HepG2 (cell line): ENCODE data around the gene GDPD5. TPM values are rescaled to one million over a fixed set of nuclear protein-coding genes. Genes with fewer than 3 reads are reported as not detected.

ENCODE experiments used
- BRD4 ChIP-seq: sonication (generic); formaldehyde crosslinking; IDR thresholded peaks from 2 replicates; pipeline ENCODE4 v1.4.0; 2020; ENCODE audit warnings: missing genetic modification reagents
- FIP1L1 ChIP-seq: fragments of 200-400 bp; formaldehyde crosslinking; IDR thresholded peaks from 2 replicates; pipeline ENCODE4 v1.6.1; 2018; ENCODE audit warnings: low read depth, mild to moderate bottlenecking, low read length, moderate library complexity, borderline replicate concordance; ENCODE audit not compliant: insufficient read depth
- GABPB1 ChIP-seq: IDR thresholded peaks from 2 replicates; pipeline ENCODE4 v1.6.1; 2016; ENCODE audit warnings: mild to moderate bottlenecking, missing genetic modification reagents, moderate library complexity, missing compliant biosample characterization
- MIER2 ChIP-seq: IDR thresholded peaks from 2 replicates; pipeline ENCODE4 v1.6.1; 2016; ENCODE audit warnings: missing biosample characterization, missing genetic modification reagents
- NFRKB ChIP-seq: fragments of 450-650 bp; IDR thresholded peaks from 2 replicates; pipeline ENCODE4 v1.6.1; 2017
- POGK ChIP-seq: sonication (generic); formaldehyde crosslinking; conservative IDR thresholded peaks from 2 replicates; pipeline ENCODE4 v1.8.0; 2022; ENCODE audit warnings: mild to moderate bottlenecking, moderate library complexity, missing genetic modification reagents
- PREB ChIP-seq: sonication (generic); formaldehyde crosslinking; IDR thresholded peaks from 2 replicates; pipeline ENCODE4 v1.4.0; 2020; ENCODE audit warnings: missing genetic modification reagents
- RNF2 ChIP-seq: fragments of 450-650 bp; conservative IDR thresholded peaks from 2 replicates; pipeline ENCODE4 v1.6.1; 2016; ENCODE audit warnings: low read depth
- SALL1 ChIP-seq: sonication (generic); formaldehyde crosslinking; IDR thresholded peaks from 2 replicates; pipeline ENCODE4 v1.8.0; 2022; ENCODE audit warnings: mild to moderate bottlenecking, missing genetic modification reagents
- SRSF1 ChIP-seq: fragments of 200-400 bp; formaldehyde crosslinking; optimal IDR thresholded peaks from 2 replicates; pipeline ENCODE3; 2017; ENCODE audit warnings: mild to moderate bottlenecking, low read depth, low read length, moderate library complexity
- THAP11 ChIP-seq: IDR thresholded peaks from 2 replicates; pipeline ENCODE4 v1.6.1; 2016; ENCODE audit warnings: missing biosample characterization, missing genetic modification reagents
- TMF1 ChIP-seq: sonication (generic); formaldehyde crosslinking; IDR thresholded peaks from 2 replicates; pipeline ENCODE4 v1.8.1; 2022; ENCODE audit warnings: low read depth, missing genetic modification reagents
- ZNF275 ChIP-seq: sonication (generic); formaldehyde crosslinking; IDR thresholded peaks from 2 replicates; pipeline ENCODE4 v1.8.0; 2022; ENCODE audit warnings: missing genetic modification reagents, mild to moderate bottlenecking, inconsistent platforms, borderline replicate concordance
- ZNF292 ChIP-seq: sonication (generic); formaldehyde crosslinking; IDR thresholded peaks from 2 replicates; pipeline ENCODE4 v1.8.1; 2022; ENCODE audit warnings: mild to moderate bottlenecking, low read depth, missing genetic modification reagents, borderline replicate concordance
- ZNF331 ChIP-seq: sonication (generic); formaldehyde crosslinking; IDR thresholded peaks from 2 replicates; pipeline ENCODE4 v1.4.0; 2020; ENCODE audit warnings: missing genetic modification reagents
- ZNF562 ChIP-seq: sonication (generic); formaldehyde crosslinking; IDR thresholded peaks from 2 replicates; pipeline ENCODE4 v1.8.0; 2022; ENCODE audit warnings: missing genetic modification reagents, borderline replicate concordance
- ZNF724P ChIP-seq: sonication (generic); formaldehyde crosslinking; IDR thresholded peaks from 2 replicates; pipeline ENCODE4 v1.8.0; 2022; ENCODE audit warnings: missing genetic modification reagents, borderline replicate concordance
- ZNF781 ChIP-seq: sonication (generic); formaldehyde crosslinking; IDR thresholded peaks from 2 replicates; pipeline ENCODE4 v1.5.1; 2020; ENCODE audit warnings: borderline replicate concordance, mild to moderate bottlenecking, missing genetic modification reagents; ENCODE audit errors: not compliant biosample characterization
- ZSCAN5A ChIP-seq: sonication (generic); formaldehyde crosslinking; IDR thresholded peaks from 2 replicates; pipeline ENCODE4 v1.8.0; 2022; ENCODE audit warnings: mild to moderate bottlenecking, missing genetic modification reagents, borderline replicate concordance
- polyA plus RNA-seq, 8 experiments: library from polyadenylated mRNA; depleted of rRNA in 3 of 8; stranded (reverse) in 7 of 8; unstranded in 1 of 8; fragments of >200 nt; fragmentation: Illumina TruSeq in 4 of 8; extraction: Trizol in 4 of 8; gene quantifications; 2 replicates each; pipeline versions ENCODE4 v1.2.1 to v1.2.3, GENCODE V29; 2011 to 2016; ENCODE audit warnings: low read depth in 4 of 8, missing spikeins in 1 of 8, mixed read lengths in 1 of 8; ENCODE audit not compliant: insufficient read depth in 1 of 8
- total RNA-seq, 5 experiments: library from RNA; depleted of rRNA; stranded (reverse); fragments of >200 nt; fragmentation: Illumina TruSeq; extraction: Trizol; gene quantifications; 2 replicates each; pipeline ENCODE4 v1.2.3, GENCODE V29; 2016; ENCODE audit warnings: low read depth in 1 of 5

Gene GDPD5
- total and polyA plus RNA-seq, 2 of the 13 experiments (the other 11 are each of a cell fraction or from before 2014, with no cell fraction given), result 55.0 to 67.5 TPM

- TF ChIP-seq TMF1 (CRISPR knock-in tag) (no peak), ZNF331 (CRISPR knock-in tag) (no peak), ZNF275 (CRISPR knock-in tag) (0 out of 2 replicates have a peak, but pooled peaks have one; percentile 8), RNF2 (no peak), ZNF781 (CRISPR knock-in tag) (no peak), POGK (CRISPR knock-in tag) (0 out of 2 replicates have a peak, but pooled peaks have one; percentile 6), NFRKB (no peak), MIER2 (CRISPR knock-in tag) (peak; percentile 0; the same call in 1 of the 2 replicates), THAP11 (CRISPR knock-in tag) (no peak), FIP1L1 (no peak), SRSF1 (no peak), PREB (CRISPR knock-in tag) (no peak), GABPB1 (CRISPR knock-in tag) (no peak), ZNF562 (CRISPR knock-in tag) (no peak), BRD4 (CRISPR knock-in tag) (0 out of 2 replicates have a peak, but pooled peaks have one; percentile 3), ZSCAN5A (CRISPR knock-in tag) (no peak), SALL1 (0 out of 2 replicates have a peak, but pooled peaks have one; percentile 13), ZNF724P (CRISPR knock-in tag) (no peak), ZNF292 (CRISPR knock-in tag) (peak; percentile 9; the same call in 1 of the 2 replicates)
These were observed 7.6 kb downstream of the GDPD5 start (continued) for GRCh38 chr11:75518204-75518549.
